ENCODE data around the gene PTPRR.

The PTPRR gene

DNA sequence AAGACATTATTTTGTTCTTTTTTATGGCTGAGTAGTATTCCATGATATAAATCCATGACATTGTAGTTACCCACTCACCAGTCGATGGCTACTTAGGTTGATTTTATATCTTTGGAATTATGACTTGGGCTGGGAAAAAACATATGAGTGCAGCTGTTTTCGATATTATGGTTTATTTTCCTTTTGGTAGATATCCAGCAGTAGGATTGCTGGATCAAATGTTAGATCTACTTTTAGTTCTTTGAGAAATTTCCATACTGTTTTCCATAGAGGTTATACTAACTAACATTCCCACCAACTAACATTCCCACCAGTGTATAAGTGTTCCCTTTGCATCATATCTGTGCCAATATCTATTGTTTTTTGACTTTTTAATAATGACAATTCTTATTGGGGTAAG, 29.9 kb upstream of the PTPRR start:
- no peak for TF ChIP-seq REST (IDR thresholded peaks at IDR 0.05; ENCODE audit: insufficient read depth in 1 of 2, low read depth in 2 of 2, low read length in 2 of 2)
- no peak for TF ChIP-seq TAF1 (IDR thresholded peaks at IDR 0.05; ENCODE audit: borderline replicate concordance, insufficient read depth, low read length)
- no peak for TF ChIP-seq POLR2AphosphoS5 (IDR thresholded peaks at IDR 0.05; ENCODE audit: low read depth, low read length)
- TF ChIP-seq FOXP2 (optimal IDR thresholded peaks at IDR 0.05; ENCODE audit: borderline replicate concordance, extremely low read depth, extremely low read length, insufficient read depth), result no peak
- no peak for TF ChIP-seq SIN3A (IDR thresholded peaks at IDR 0.05; ENCODE audit: borderline replicate concordance, insufficient read depth, low read length)

DNA sequence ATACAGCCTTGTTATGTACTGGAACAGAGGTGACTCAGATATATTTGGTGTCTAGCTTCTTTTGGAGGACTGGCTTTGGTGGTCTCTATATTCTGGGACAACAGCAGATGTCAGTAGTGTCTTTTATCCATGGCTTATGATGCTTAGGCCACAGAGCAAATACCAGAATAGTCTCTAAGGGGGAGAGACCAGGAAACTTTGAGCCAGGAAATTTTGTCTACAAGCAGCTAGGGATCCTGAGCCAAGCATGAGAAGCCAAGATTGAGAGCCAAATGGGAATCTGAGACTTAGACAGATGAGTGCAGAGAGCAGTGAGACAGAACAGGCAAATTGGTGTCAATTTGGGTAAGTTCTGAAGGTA, 28.4 kb upstream of the PTPRR start:
- TF ChIP-seq REST (IDR thresholded peaks at IDR 0.05; ENCODE audit: insufficient read depth in 1 of 2, low read depth in 2 of 2, low read length in 2 of 2) (no peak), TAF1 (IDR thresholded peaks at IDR 0.05; ENCODE audit: borderline replicate concordance, insufficient read depth, low read length) (no peak)

DNA sequence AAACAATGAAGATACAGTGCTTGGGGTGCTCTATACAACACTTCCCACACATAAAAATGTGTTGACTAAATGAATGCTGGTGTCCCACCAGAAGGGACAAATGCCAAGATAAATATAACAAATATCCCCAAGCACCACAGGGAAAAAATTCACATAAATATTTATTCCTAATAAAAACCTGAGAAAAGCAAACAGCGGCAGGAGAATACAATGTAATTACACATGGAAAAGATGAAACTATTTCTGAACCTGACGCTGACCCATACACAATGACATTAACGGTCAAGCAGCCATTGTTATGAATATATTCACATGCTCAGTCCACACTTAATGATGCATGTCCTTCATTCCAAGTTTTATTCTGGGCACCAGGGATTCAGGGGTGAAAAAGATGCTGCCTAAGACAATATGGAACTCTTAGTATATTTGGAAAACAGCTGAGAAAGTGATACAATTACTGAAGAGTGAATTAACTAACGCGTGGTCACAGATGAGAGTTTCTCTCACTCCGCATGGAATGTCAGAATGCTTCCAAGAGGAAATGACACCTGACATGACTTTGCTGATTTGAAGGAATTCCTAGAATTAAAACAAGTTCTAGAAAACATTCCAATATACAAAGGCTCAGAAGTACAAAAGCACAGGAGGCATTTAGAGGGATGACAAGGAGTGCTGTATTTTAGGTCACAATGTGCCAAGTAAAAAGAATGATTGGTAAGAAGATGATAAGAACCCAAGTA, 27.9 kb upstream of the PTPRR start:
- no peak for TF ChIP-seq TAF1 (IDR thresholded peaks at IDR 0.05; ENCODE audit: borderline replicate concordance, insufficient read depth, low read length)
- no peak for TF ChIP-seq SIN3A (IDR thresholded peaks at IDR 0.05; ENCODE audit: borderline replicate concordance, insufficient read depth, low read length)
- TF ChIP-seq POLR2AphosphoS5 (IDR thresholded peaks at IDR 0.05; ENCODE audit: low read depth, low read length), result no peak
- TF ChIP-seq REST (IDR thresholded peaks at IDR 0.05; ENCODE audit: insufficient read depth in 1 of 2, low read depth in 2 of 2, low read length in 2 of 2), result no peak
- TF ChIP-seq FOXP2 (optimal IDR thresholded peaks at IDR 0.05; ENCODE audit: borderline replicate concordance, extremely low read depth, extremely low read length, insufficient read depth), result no peak

DNA sequence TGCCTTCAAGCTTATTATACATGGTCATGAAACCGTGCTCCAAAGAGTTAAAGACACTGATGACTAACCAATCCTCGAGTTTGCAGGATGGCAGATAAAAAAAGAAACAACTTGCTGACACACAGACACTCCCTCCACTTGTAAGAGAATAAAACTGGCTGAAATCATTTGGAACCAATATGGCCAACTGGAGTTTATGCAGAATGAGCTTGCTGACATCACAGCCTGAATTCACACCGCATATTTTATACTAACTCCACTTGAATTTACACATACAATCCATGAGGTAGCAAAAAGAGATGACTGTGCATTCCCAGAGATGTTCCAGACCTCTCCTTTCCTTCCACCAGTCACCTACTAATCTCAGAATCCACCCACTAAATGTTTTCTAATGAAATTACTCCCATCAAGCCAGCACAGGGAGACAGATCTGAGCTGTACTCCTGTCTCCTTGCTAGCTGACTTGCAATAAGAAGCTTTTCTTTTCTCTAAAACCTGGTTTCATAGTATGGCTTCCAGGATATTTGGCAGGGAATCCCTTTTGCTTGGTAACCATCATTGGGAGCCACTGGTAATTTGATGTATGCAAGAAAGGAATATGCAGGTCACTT, 15.8 kb upstream of the PTPRR start:
- TF ChIP-seq FOXP2 (optimal IDR thresholded peaks at IDR 0.05; ENCODE audit: borderline replicate concordance, extremely low read depth, extremely low read length, insufficient read depth) (no peak), SIN3A (IDR thresholded peaks at IDR 0.05; ENCODE audit: borderline replicate concordance, insufficient read depth, low read length) (no peak), REST (IDR thresholded peaks at IDR 0.05; ENCODE audit: insufficient read depth in 1 of 2, low read depth in 2 of 2, low read length in 2 of 2) (no peak)

DNA sequence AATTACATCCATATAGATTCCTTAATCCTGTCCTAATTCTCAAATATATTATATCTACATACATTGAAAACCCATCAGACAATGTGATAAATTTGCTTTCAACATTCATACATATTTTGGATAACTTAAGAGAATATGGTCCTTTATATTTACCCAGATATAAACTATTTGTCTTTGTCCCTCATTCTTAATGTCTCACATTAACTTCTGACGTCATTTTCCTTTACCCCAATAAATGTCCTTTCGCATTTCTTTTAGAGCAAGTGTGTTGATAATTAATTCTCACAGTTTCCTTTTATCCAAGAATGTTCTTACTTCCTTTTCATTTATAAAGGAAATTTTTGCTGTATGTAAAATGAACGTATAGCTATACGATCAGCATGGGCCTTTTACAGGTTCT, 12.6 kb upstream of the PTPRR start:
- TF ChIP-seq POLR2AphosphoS5 (IDR thresholded peaks at IDR 0.05; ENCODE audit: low read depth, low read length) (no peak), TAF1 (IDR thresholded peaks at IDR 0.05; ENCODE audit: borderline replicate concordance, insufficient read depth, low read length) (no peak), FOXP2 (optimal IDR thresholded peaks at IDR 0.05; ENCODE audit: borderline replicate concordance, extremely low read depth, extremely low read length, insufficient read depth) (no peak), SIN3A (IDR thresholded peaks at IDR 0.05; ENCODE audit: borderline replicate concordance, insufficient read depth, low read length) (no peak), REST (IDR thresholded peaks at IDR 0.05; ENCODE audit: insufficient read depth in 1 of 2, low read depth in 2 of 2, low read length in 2 of 2) (no peak)
